H1 (cell line): ENCODE data around the gene ADGRG1. TPM values are rescaled to one million over a fixed set of nuclear protein-coding genes. Genes with fewer than 3 reads are reported as not detected.

Experiments
- CTCF ChIA-PET: fragments of 300-600 bp; sonication (Branson Sonifier 250); formaldehyde crosslinking; loops from one replicate; lab custom pipeline; 2021; ENCODE audit not compliant: partially characterized antibody; lab: Charles Lee
- POLR2A ChIA-PET: fragments of 300-600 bp; sonication (Branson Sonifier 250); formaldehyde crosslinking; loops from one replicate; lab custom pipeline; 2021; ENCODE audit warnings: inconsistent platforms; ENCODE audit not compliant: partially characterized antibody; lab: Charles Lee
- DNase-seq, 2 experiments: peaks; one replicate each; pipeline versions ENCODE4 v3.0.0 to v3.0.0-alpha.2; 2010 to 2022; ENCODE audit warnings: low spot score in 2 of 2, low read depth in 1 of 2, mixed read lengths in 1 of 2
- FAIRE-seq: peaks from 2 replicates; lab custom pipeline; 2011; peaks lifted over from hg19 to GRCh38; lab: Jason Lieb, UNC
- H2AFZ ChIP-seq: 2 replicates; pipeline ENCODE4 v1.8.1; 2012; ENCODE audit warnings: low read length, inconsistent platforms
- H2AK5ac ChIP-seq: 2 replicates; pipeline ENCODE4 v1.6.1; 2013; ENCODE audit warnings: low read depth, low read length
- H2BK120ac ChIP-seq: replicated peaks from 2 replicates; pipeline ENCODE3; 2013; ENCODE audit warnings: low read depth, low read length, inconsistent platforms
- H2BK12ac ChIP-seq: 2 replicates; pipeline ENCODE4 v1.6.1; 2013; ENCODE audit warnings: low read depth, low read length
- H2BK15ac ChIP-seq: 2 replicates; pipeline ENCODE4 v1.6.1; 2013; ENCODE audit warnings: low read length
- H2BK20ac ChIP-seq: 2 replicates; pipeline ENCODE4 v1.6.1; 2013; ENCODE audit warnings: low read length
- H2BK5ac ChIP-seq: 2 replicates; pipeline ENCODE4 v1.6.1; 2013; ENCODE audit warnings: low read depth, low read length
- H3K14ac ChIP-seq: 2 replicates; pipeline ENCODE4 v1.6.1; 2013; ENCODE audit warnings: inconsistent platforms; ENCODE audit not compliant: insufficient read length
- H3K18ac ChIP-seq: 2 replicates; pipeline ENCODE4 v1.6.1; 2013; ENCODE audit warnings: low read length; ENCODE audit errors: extremely low read depth
- H3K23ac ChIP-seq: 2 replicates; pipeline ENCODE4 v1.6.1; 2013; ENCODE audit warnings: inconsistent platforms; ENCODE audit not compliant: insufficient read length
- H3K23me2 ChIP-seq: 2 replicates; pipeline ENCODE4 v1.6.1; 2013; ENCODE audit warnings: low read depth, low read length
- H3K27ac ChIP-seq: 2 replicates; pipeline ENCODE4 v1.6.1; 2011; ENCODE audit warnings: low read depth, low read length, inconsistent platforms
- H3K27me3 ChIP-seq, 4 experiments: replicated peaks in 1 of 4; 1 replicate in 1 of 4; 2 replicates in 3 of 4; pipeline versions ENCODE4 v1.6.1 to v1.8.1; 2011 to 2013; ENCODE audit warnings: low read length in 3 of 4, mild to moderate bottlenecking in 3 of 4, inconsistent platforms in 2 of 4, mixed read lengths in 2 of 4, moderate library complexity in 1 of 4; ENCODE audit not compliant: control insufficient read depth in 3 of 4, insufficient read depth in 3 of 4; ENCODE audit errors: extremely low read depth in 1 of 4
- H3K36me3 ChIP-seq, 4 experiments: 2 replicates each; pipeline versions ENCODE4 v1.6.1 to v1.8.1; 2011 to 2013; ENCODE audit warnings: mild to moderate bottlenecking in 4 of 4, low read length in 3 of 4, moderate library complexity in 2 of 4, control low read depth in 1 of 4, inconsistent platforms in 1 of 4; ENCODE audit not compliant: insufficient read depth in 4 of 4, control insufficient read depth in 2 of 4
- H3K4ac ChIP-seq: replicated peaks from 2 replicates; pipeline ENCODE3; 2013; ENCODE audit warnings: low read length, low read depth, mixed read lengths, inconsistent platforms; ENCODE audit not compliant: insufficient read length
- H3K4me1 ChIP-seq, 4 experiments: replicated peaks in 1 of 4; 1 replicate in 1 of 4; 2 replicates in 3 of 4; pipeline versions ENCODE4 v1.6.1 to v1.8.1; 2011 to 2013; ENCODE audit warnings: low read length in 3 of 4, inconsistent platforms in 2 of 4, mixed read lengths in 1 of 4; ENCODE audit not compliant: insufficient read depth in 4 of 4, control insufficient read depth in 3 of 4
- H3K4me2 ChIP-seq, 2 experiments: 2 replicates each; pipeline versions ENCODE4 v1.6.1 to v1.8.1; 2011 to 2013; ENCODE audit warnings: low read depth in 2 of 2, low read length in 2 of 2, control low read depth in 1 of 2, inconsistent platforms in 1 of 2, mild to moderate bottlenecking in 1 of 2; ENCODE audit not compliant: insufficient read depth in 1 of 2
- H3K4me3 ChIP-seq, 4 experiments: fragments of 200-600, 300-600 bp in 1 of 4; sonication (generic), shearing (Covaris generic), sonication (Bioruptor Twin) in 1 of 4; 2 replicates each; pipeline versions ENCODE4 v1.5.1 to v1.8.1; 2011 to 2016; ENCODE audit warnings: low read length in 4 of 4, low read depth in 3 of 4, control low read depth in 2 of 4, inconsistent platforms in 2 of 4, mild to moderate bottlenecking in 2 of 4, mixed read lengths in 1 of 4, moderate library complexity in 1 of 4; ENCODE audit not compliant: insufficient read depth in 2 of 4; ENCODE audit errors: extremely low read depth in 1 of 4
- H3K56ac ChIP-seq: replicated peaks from 2 replicates; pipeline ENCODE3; 2013; ENCODE audit warnings: low read depth, mild to moderate bottlenecking, mixed read lengths, low read length, inconsistent platforms; ENCODE audit not compliant: insufficient read length
- H3K79me1 ChIP-seq: 2 replicates; pipeline ENCODE4 v1.6.1; 2013; ENCODE audit warnings: low read depth, low read length, control low read depth
- H3K79me2 ChIP-seq, 2 experiments: 2 replicates each; pipeline versions ENCODE4 v1.6.1 to v1.8.1; 2012 to 2013; ENCODE audit warnings: low read length in 2 of 2, mild to moderate bottlenecking in 2 of 2, inconsistent platforms in 1 of 2; ENCODE audit not compliant: insufficient read depth in 2 of 2, control insufficient read depth in 1 of 2
- H3K9ac ChIP-seq, 4 experiments: replicated peaks in 1 of 4; 1 replicate in 1 of 4; 2 replicates in 3 of 4; pipeline versions ENCODE4 v1.6.1 to v1.8.1; 2011 to 2013; ENCODE audit warnings: low read depth in 3 of 4, low read length in 3 of 4, control low read depth in 2 of 4, mild to moderate bottlenecking in 2 of 4, moderate library complexity in 2 of 4, inconsistent platforms in 1 of 4; ENCODE audit errors: extremely low read depth in 1 of 4
- H3K9me3 ChIP-seq, 2 experiments: 2 replicates each; pipeline versions ENCODE4 v1.6.1 to v1.8.1; 2012 to 2013; ENCODE audit warnings: mild to moderate bottlenecking in 2 of 2, moderate library complexity in 2 of 2, control low read depth in 1 of 2, inconsistent platforms in 1 of 2, low read depth in 1 of 2, low read length in 1 of 2, mixed read lengths in 1 of 2; ENCODE audit not compliant: insufficient read depth in 2 of 2
- H4K20me1 ChIP-seq, 2 experiments: replicated peaks in 1 of 2; 2 replicates each; pipeline versions ENCODE3 to v1.8.1; 2011 to 2013; ENCODE audit warnings: inconsistent platforms in 2 of 2, low read length in 2 of 2, mild to moderate bottlenecking in 1 of 2; ENCODE audit not compliant: insufficient read depth in 2 of 2, control insufficient read depth in 1 of 2
- H4K5ac ChIP-seq: 2 replicates; pipeline ENCODE4 v1.6.1; 2013; ENCODE audit warnings: low read length, low read depth, mixed read lengths, inconsistent platforms; ENCODE audit not compliant: insufficient read length
- H4K8ac ChIP-seq: 2 replicates; pipeline ENCODE4 v1.8.0; 2013; ENCODE audit warnings: mild to moderate bottlenecking, moderate library complexity, low read length, inconsistent platforms; ENCODE audit not compliant: insufficient read depth; ENCODE audit errors: extremely low read depth
- H4K91ac ChIP-seq: replicated peaks from 2 replicates; pipeline ENCODE3; 2013; ENCODE audit warnings: low read length, mixed read lengths, inconsistent platforms; ENCODE audit not compliant: insufficient read length
- MAX ChIP-seq: IDR thresholded peaks from 2 replicates; pipeline ENCODE4 v1.6.1; 2012; ENCODE audit warnings: inconsistent platforms
- WGBS, 2 experiments: shearing (Covaris generic) in 1 of 2; methylation state at CpG; one replicate each; pipeline versions ENCODE4 v1.1.6 to v1.1.7; 2013 to 2015; ENCODE audit warnings: low lambda C conversion rate in 2 of 2, mixed read lengths in 2 of 2, inconsistent platforms in 1 of 2, low coverage in 1 of 2, missing lambda C conversion rate in 1 of 2; ENCODE audit not compliant: insufficient replicate concordance in 2 of 2, insufficient coverage in 1 of 2, insufficient read length in 1 of 2; ENCODE audit errors: extremely low coverage in 1 of 2, missing lambda C conversion rate in 1 of 2; 5-methylcytosine and 5-hydroxymethylcytosine counted together
- polyA plus RNA-seq, 7 experiments: library from polyadenylated mRNA; depleted of rRNA in 3 of 7; stranded (reverse) in 5 of 7; unstranded in 2 of 7; fragments of >200 nt in 5 of 7; fragments of 200-250 nt in 2 of 7; gene quantifications; 1 replicate in 5 of 7; 2 replicates in 1 of 7; 4 replicates in 1 of 7; pipeline versions ENCODE4 v1.2.1 to v1.2.3, GENCODE V29; 2011 to 2013; ENCODE audit warnings: missing spikeins in 2 of 7, mixed read lengths in 2 of 7
- total RNA-seq: library from RNA; stranded (reverse); fragmentation: NEBNext Ultra II Directional; extraction: Animal tissue kit (Norgen Biotek cat#: 25700); gene quantifications from 2 replicates; pipeline ENCODE4 v1.2.1, GENCODE V29; 2021

The ADGRG1 gene
- total and polyA plus RNA-seq, 2 of the 8 experiments (the other 6 are each of a cell fraction or from before 2014, with no cell fraction given), result 1.3 to 2.6 TPM

GRCh38 chr16:57579361-57579665 is 49.1 kb upstream of the ADGRG1 start:
- Histone ChIP-seq H2BK12ac (no peak overlapping the region), H3K4me2 (no peak overlapping the region), H3K18ac (no peak overlapping the region), H3K4me1 (no peaks in the 10 kb centered on the region; a peak in 1 of 7 replicates), H4K20me1 (no peaks in the 10 kb centered on the region), H3K4me3 (no peak overlapping the region), H3K9me3 (no peaks in the 10 kb centered on the region), H2AK5ac (no peak overlapping the region), H3K14ac (no peak overlapping the region), H3K27me3 (peaks cover 0 to 4% (median 0%) of the 10 kb centered on the region in 4 experiments; a peak in 2 of 7 replicates), H2BK120ac (no peak overlapping the region), H3K23me2 (no peaks in the 10 kb centered on the region), H3K4ac (no peak overlapping the region), H3K79me1 (no peaks in the 10 kb centered on the region), H4K91ac (no peak overlapping the region), H2AFZ (no peak overlapping the region), H2BK15ac (no peak overlapping the region), H3K79me2 (no peaks in the 10 kb centered on the region), H2BK20ac (no peak overlapping the region), H4K5ac (no peak overlapping the region), H2BK5ac (no peak overlapping the region), H3K36me3 (no peaks in the 10 kb centered on the region; a peak in 1 of 8 replicates), H3K56ac (no peak overlapping the region), H3K9ac (no peak overlapping the region), H3K23ac (no peak overlapping the region), H3K27ac (no peak overlapping the region), H4K8ac (no peak overlapping the region)
- WGBS, 2 experiments, result 88% methylated on average over 2 of the region's 2 CpGs; no CpG with 5 or more reads in 1 of the 2 experiments
- ChIA-PET POLR2A (interaction anchor here (1.1 kb wide), 1 partner anchor 14 kb away, joined by 3 read pairs; no protein-coding TSS in a partner anchor), CTCF (interaction anchor here (1.4 to 5.3 kb wide), 4 partner anchors 13 to 518 kb away, joined by 3 to 48 read pairs (median 14); no protein-coding TSS in a partner anchor)
- FAIRE-seq, result no peak
- DNase-seq, result no peak
- no peak for TF ChIP-seq MAX
